ENCODE results near the gene PHKB.

- no peak for TF ChIP-seq CTCF (IDR thresholded peaks at IDR 0.05)
- no peak for TF ChIP-seq POLR2A (IDR thresholded peaks at IDR 0.05)
Observed at GRCh38 chr16:47467501-47467900, 6.4 kb downstream of the PHKB start.

Measured in uterus (tissue), 2 donors.